Colon (tissue), 2 donors: Measurements from ENCODE around the gene VWA7.

Experiments used
- FAIRE-seq: peaks from 2 replicates; lab custom pipeline; 2012; peaks lifted over from hg19 to GRCh38; lab: Jason Lieb, UNC
- donor health status: control.
- donor health status: control.

Gene VWA7

DNA sequence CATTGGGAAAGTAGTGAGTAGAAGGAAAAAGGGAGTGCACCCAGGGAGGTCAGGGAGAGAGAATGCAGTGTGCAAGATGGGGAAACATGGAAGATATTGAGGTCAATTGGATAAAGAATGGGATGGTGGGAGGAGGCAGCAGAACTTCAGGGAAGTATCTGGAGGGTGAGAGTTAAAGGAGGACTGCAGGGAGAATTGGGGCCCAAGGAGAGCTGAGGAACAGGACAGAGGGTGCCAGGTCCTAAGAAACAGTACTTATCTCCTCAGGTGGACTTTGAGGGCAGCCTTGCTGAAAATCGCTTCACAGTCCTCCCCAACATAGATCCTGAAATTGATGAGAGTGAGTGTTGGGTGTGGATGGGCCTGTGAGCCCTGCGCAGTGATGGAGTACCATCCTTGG lies 18.8 kb downstream of the VWA7 start:
- no peak for FAIRE-seq

DNA sequence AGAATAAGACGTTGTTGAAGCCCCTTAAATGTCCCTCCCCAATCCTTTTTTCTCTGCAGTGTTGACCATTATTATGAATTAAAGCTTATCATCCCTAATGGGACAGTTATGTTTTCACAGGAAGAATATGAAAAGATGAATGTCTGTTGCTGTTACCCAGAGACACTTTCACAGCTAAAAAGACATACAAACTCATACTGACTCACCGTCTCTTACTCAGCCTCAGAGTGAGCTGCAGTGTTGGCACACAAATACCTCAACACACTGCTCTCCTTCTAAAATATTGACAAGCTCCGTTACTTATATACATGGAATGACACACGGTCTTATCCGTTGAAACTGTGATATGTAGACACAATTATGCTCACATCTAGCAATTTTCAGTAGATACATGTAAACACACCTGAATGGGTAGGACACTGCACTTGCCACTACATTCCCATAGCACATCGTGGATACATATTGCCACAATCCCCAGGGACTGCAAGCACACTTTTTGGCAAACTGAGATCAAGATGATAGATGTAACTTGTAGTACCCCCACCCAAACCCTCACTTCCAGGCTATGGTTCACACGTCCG lies 24.3 kb downstream of the VWA7 start:
- FAIRE-seq, result no peak

DNA sequence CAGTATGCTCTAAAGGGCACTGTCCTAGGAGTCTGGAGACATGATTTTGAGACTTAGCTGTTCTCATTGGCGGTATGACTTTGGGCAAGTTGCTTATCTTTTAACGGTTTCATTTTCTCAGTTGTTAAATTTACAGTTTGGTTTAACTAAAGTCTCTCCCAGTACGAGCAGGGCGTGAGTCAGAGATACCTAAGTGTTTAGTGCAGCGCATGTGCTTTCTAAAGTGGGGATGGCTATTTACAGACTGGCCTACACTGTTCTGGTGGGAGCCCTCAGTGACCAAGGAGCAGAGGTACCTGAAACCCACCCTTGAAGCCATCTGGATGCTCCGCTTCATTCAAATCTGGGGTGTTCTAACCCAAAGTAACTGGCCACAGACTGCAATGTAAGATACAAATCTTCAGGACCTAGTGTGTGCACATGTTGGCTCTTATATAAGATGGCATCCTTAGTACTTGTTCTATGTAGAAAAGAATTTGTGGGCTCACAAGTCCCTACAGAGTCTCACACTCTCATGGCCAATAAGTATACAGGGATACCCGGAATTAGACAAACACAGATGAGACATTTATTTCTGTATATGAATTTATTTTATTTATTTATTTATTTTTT lies 26.6 kb downstream of the VWA7 start:
- no peak for FAIRE-seq

DNA sequence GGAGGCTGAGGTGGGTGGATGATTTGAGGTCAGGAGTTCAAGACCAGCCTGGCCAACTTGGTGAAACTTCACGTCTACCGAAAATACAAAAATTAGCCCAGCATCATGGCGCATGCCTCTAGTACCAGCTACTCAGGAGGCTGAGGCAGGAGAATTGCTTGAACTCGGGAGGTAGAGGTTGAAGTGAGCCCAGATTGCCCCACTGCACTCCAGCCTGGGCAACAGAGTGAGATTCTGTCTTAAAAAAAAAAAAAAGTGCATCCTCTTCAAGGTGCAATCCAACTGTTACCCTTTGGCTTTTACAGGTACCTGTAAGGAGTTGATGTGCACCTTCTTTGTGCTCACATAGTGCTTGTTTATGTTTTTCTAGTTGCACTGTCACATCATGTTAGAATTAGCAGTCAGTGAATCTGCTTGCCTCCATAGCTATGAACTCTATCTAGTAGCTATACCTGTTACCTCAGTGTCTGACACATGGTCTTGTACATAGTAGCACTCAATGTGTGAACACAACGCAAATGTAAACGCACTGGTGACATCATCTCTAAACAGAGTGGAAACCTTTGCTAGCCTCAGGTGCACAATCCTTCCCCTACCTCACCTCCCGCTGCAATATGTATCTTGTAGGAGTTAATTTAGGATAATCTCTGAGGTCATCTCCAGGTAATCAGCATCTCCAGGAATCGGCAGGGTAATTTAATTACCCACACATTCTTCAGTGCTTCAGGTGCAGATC lies 27.7 kb downstream of the VWA7 start:
- no peak for FAIRE-seq

DNA sequence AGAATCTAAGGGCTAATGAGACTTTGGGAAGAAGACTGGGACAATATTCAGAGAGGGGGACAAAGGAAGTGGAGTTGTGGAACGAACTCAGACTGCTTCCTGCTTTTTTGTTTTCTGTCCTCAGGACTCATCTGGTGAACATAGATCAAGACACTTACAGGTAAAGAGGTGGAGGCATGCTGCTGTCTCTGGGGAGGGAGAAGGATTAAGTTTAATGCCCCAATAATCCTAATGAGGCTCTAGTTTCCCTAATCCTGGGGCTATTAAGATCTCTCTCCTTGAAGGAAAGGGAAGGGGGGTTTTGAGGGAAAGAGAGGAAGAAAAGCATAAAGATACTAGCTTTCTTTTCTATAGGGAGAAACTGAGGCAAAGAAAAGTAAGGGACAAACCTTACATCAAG lies 32.7 kb downstream of the VWA7 start:
- no peak for FAIRE-seq

DNA sequence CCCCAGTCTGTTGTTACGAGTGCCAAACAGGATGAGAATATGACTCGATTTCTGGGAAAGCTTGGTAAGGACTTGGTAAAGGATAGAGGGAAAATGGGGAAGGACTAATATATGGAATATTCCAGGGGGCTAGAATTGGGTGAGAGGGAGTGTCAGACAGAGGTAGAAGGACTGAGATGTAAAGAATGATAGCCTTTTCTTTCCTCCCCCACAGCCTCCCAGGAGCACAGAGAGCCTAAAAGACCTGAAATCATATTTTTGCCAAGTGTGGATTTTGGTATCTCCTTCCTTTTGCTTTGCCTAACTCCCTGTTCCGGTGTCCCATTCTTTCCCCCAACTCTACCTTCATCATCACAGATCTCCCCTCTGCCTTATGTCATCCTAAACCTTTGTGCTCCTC lies 34.2 kb downstream of the VWA7 start:
- no peak for FAIRE-seq

DNA sequence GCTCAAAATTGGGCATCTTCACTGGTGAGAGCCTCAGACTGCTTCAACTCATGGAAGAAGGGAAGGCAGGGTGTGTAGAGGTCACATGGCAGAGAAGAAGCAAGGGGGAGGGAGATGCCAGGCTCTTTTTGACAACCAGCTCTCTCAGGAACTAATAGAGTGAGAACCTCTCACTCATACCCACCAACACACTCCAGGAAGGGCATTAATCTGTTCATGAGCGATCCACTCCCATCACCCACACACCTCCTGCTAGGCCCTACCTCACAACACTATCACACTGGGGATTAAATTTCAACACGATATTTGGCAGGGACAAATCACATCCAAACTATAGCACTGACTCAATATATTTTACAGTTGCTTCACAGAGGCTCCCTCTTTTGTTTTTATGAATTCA lies 35.3 kb downstream of the VWA7 start:
- FAIRE-seq, result no peak

DNA sequence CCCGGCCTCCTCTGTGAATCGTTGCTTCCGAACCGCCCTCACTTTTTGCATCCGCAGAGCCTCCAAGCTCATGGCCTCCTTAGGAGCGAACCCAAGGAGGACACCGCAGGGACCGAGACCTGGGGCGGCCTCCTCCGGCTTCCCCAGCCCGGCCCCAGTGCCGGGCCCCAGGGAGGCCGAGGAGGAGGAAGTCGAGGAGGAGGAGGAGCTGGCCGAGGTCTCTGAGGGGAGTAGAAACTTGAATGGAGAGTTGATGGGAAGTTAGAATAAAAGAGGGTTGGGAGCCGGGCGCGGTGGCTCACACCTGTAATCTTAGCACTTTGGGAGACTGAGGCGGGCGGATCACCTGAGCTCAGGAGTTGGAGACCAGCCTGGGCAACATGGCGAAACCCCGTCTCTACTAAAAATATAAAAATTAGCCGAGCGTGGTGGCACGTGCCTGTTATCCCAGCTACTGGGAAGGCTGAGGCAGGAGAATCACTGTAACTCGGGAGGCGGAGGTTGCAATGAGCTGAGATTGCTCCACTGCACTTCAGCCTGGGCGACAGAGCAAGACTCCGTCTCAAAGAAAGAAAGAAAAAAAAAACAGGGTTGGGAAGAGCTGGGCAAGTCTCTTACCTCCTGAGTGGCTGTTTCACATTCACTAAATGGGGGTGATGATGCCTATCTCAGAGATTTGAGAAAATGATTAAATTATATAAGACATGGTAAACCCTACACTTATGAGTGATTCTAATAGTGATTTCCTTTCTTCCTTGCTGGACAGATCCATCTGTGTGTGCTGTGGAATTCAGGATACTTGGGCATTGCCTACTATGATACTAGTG lies 36.5 kb downstream of the VWA7 start:
- FAIRE-seq, result no peak

DNA sequence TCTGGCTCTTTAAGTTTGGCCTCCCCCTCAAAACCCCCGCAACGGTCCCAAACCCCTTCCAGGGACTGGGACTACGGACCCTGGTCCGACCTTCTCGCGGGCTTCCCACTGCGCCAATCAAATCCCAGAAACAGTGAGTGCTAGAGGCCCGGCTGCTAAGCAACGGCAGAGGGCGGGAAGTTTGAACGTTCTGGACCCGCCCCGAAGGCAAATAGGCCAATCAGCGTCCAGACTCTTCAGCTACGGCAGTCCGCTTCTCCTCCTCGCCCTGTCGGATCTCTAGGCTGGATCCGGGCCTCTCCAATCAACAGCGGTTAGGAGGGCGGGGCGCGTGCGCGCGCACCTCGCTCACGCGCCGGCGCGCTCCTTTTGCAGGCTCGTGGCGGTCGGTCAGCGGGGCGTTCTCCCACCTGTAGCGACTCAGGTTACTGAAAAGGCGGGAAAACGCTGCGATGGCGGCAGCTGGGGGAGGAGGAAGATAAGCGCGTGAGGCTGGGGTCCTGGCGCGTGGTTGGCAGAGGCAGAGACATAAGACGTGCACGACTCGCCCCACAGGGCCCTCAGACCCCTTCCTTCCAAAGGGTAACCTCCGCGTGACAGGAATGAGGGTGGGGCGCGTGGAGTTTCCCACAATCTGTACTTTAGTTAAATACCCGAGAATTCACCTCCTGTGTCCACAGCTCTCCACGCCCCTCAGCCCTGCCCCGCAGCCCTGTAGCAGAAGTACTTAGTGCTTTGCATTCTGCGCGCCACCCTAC lies 37.3 kb downstream of the VWA7 start, which contains the start of gene MSH5:
Gene MSH5, plus strand, starts transcription at position 367 of the 758 bp plus-strand sequence. CDS start 462 bp downstream, outside the sequence.
- no peak for FAIRE-seq

DNA sequence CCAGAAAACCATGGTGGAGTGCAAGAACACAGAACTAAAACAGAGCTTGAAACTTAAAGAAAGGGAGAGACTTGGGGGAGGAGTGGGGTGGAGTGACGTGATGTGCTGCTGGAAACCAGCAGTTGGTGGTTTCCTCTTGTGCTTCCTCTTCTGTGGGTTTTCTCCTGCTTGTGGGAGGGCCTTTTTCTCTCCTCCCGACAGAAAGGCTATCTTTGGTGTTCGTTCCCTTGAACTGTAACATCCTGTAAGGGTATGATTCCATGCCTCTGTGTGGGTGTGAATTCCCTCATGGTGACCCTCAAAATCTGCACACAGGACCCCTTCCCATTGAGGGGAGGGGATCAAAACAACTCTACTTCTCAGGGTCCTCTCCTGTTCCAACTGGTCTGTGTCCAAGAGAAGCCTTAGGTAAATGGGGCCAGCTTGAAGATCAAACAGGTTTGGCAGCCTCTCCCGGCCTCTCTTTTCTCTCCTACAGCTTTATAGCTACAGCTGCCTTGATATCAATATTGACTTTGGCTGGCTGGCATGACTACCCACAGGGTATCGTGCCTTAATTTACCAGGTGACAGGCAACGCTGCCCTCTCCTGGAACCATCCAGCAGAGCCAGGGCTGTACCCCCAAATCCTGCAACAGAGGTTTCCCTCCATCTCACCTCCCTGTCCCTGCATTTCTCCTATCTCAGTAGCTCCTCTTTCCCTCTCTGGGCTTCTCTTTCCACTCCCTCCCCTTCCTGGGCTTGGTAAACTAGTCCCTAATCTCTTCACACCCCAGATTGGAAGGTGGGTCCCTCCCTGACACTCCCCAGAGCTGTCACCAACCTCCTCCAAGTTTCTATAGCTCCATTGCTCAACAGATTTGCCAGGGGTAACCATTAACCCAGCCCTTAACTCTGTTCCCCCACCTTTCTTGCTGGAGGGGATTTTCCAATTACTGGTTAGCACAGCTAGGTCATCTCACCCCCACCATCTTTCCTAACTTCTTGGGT lies 38.8 kb downstream of the VWA7 start:
- no peak for FAIRE-seq

DNA sequence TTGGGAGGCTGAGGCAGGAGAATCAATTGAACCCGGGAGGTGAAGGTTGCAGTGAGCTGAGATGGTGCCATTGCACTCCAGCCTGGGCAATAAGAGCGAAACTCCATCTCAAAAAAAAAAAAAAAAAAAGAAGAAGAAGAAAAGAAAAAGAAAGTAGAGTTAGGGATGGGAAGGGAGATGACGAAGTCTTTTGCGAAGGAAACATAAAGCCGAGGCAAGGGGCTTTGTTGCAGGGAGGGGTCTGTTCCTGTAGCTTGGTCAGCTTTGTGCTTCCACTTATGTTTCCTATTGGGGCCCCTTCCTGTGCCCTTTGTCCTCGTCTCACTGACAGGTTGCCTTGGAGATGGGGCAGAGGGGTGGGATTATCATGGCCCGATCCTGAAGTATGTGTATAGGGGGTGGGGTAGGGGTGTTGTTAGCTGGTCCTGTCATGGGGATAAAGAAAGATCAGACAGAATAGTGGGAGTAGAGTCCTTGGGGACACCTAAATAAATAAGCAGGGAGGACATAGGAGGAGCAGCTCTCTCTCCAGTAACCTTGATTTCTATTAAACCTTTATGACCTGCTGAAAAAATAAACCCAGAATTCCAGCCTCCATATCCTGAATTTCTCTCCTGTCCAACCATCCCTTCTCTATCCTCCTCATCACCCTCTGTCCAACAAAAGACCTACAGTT lies 39.7 kb downstream of the VWA7 start:
- no peak for FAIRE-seq

DNA sequence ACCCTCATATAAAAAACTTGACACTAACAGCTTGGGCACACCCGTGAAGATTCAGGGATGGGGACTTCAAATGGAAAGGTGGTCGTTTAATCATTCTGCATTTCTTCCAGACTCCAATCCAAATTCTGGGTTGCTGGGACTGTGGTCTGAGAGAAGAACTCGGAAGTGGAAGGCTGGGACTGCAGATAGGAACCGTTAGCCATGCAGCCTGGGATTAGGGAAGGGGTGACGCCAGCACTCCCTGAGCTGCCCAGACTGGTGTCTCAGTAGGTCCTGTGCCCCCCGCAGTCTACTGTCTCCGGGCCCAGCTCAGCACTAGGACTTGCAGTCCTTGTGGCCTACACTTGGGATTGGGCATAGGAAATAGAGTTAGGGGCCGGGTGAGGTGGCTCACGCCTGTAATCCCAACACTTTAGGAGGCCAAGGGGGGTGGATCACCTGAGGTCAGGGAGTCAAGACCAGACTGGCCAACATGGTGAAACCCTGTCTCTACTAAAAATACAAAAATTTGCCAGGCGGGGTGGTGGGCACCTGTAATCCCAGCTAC lies 40.3 kb downstream of the VWA7 start:
- FAIRE-seq, result no peak

DNA sequence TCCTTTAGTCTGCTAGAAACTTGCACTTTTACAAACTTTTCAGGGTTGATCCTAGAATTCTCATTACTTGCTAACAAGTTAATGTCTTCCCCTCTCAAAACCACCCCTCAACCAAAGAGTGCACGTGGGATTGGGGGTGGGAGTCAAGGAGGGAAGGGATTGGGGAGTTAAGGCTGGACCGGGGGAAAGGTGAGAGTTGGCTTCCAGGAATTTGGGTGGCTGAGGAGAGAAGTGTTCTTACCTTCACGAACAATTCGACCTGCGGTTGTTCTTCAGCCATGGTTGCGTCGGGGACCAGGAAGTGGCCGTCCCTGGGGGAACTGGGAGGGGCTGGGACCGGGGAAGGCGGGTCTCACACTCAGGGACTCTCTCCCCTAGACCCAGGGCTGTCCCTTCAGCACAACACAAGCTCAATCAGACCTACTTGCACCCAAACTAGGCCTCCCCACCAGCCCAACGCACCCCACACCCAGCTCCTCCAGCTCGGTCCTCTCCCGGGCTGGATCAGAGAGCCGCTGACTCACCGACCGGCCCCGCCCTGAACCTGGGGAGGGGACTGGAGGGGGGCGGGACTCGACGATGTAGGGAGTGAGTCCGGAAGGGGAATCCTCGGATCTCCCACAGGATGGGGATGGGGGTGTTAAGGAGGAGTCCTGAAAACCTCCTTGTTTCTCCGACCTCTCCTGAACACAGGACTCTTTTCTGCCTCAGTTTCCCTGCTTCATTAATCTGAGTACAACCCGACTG lies 40.9 kb downstream of the VWA7 start, which contains the start of gene CLIC1:
Gene CLIC1, minus strand, starts transcription at position 510 of the 747 bp plus-strand sequence. Its CDS starts 230 bp downstream, at position 280.
- FAIRE-seq, result no peak

DNA sequence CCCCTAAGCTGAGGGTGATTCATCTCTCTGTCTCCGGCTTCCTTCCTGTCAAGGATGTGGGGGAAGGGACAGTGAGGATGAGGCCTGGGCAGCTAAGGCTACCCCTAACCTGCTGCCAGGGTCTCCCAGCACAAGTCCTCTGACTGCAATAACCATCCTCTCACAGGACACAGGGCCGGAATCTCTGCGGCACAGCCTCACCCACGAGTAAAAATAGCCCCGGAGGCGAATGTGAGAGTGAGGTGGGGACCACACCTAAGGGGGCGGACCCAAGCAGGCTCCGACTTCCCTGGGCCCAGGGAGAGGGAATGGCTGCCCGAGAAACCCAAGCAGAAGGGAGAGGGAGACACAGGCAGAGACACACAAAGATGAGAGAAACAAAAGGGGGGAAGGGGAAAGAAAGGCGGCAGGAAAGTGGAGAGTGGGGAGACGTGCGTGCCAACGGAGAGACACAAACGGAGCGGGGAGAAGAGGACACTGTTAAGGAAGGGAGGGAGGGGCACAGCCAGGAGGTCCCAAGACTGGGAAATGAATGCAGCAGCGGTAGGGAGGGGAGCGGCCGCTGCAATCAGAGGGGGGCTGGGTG lies 42.2 kb downstream of the VWA7 start:
- FAIRE-seq, result no peak

DNA sequence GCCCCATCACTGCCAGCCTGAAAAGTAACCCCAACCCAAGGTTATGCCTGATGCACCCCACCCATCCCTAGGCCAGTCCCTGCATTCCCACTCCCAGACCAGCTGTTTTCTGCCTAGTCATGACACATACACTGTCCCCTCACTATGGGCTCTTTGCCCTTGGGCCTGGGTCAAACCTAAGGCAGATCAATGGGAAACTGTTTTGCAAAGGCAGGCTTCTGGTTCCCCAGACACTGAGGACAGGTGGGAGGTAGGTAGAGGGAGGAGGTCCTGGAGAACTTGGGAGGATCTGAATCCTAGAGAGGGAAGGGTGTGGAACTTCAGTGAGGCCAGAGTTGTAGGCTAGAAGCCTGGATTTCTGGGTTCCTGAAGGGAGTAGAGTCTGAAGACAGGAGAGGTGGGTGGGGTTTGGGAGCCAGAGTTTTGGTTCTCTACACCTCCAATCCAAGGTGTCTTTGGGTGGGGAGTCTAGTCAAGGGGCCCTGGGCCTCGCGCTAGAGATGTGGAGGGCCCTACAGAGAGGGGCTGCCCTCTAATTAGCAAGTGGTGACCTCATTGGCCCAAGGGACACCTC lies 42.8 kb downstream of the VWA7 start:
- no peak for FAIRE-seq

DNA sequence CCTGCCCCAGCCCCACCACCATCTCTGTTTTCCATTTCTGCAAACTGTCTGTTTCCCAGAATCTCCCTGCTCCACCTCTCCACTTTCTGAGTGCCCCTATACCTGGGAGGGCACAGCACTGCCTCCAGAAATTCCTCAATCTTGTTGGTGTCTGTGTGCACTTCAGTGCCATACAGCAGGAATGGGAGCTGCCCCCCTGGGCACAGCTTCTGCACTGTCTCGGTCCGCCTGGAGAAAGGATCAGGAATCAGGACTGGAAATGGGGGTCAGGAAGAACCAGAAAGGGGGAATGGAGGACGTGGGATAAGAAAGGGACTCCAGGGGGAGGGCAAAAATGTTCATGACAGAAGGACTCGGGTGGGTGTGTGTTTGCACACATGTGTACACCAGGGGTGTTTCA lies 43.4 kb downstream of the VWA7 start:
- FAIRE-seq, result no peak

DNA sequence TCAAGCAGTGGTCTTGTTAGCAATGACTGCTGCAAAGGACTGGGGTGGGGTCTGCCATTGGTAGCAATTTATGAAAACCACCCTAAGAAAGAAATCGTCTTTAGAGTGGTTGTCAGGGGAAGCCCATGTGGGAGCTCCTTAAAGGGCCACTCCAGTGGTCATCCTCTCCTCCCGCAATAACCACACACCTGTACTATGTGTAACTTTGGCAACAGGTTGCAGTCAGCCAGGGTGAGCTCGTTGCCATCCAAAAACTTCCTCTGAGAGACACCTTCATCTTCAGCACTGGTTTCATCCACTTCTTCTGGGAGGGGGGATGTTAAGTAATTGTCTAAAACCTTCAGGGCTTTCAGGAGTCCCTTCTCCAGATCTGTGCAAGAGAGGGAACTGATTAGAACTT lies 45.1 kb downstream of the VWA7 start:
- no peak for FAIRE-seq

DNA sequence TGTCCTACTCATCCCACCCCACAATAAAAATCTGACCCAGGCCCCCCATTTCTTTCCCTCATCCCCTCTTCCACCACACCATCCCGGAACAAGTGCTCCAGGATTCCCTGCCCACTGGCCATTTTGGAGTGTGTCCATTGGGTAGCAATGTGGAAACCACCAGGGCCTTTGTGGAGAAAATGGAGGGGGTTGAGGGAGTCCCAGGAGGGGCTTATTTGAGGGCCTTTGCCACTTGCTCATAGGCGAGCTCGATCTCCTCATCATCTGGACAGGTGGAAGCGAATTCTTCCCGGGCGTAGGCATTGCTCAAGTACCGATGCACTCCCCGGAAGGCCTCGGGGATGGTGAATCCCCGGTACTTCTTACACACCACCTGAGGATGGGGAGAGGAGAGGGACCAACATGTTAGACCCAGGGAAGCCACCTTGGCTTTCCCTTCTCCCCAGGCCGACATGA lies 46.5 kb downstream of the VWA7 start:
- FAIRE-seq, result no peak
